22Rv1 (cell line): Measurements from ENCODE around the gene PGLYRP3.

Experiments
- CTCF ChIP-seq: fragments of 450-650 bp; IDR thresholded peaks from 2 replicates; pipeline ENCODE4 v1.5.1; 2017; ENCODE audit warnings: mild to moderate bottlenecking
- ZFX ChIP-seq: fragments of 450-650 bp; IDR thresholded peaks from 2 replicates; pipeline ENCODE4 v1.6.1; 2017; ENCODE audit warnings: antibody characterized with exemption, borderline replicate concordance

GRCh38 chr1:153336650-153337049 is 23.9 kb upstream of the PGLYRP3 start:
- TF ChIP-seq CTCF (no peak), ZFX (no peak)
